K562 (cell line): Measurements from ENCODE around the gene KNL1. TPM values are rescaled to one million over a fixed set of nuclear protein-coding genes. Genes with fewer than 3 reads are reported as not detected.

Experiments
- ELF1 ChIP-seq: fragments of 200-800 bp; sonication (Bioruptor generic); IDR thresholded peaks from 2 replicates; pipeline ENCODE4 v1.6.1; 2016; ENCODE audit warnings: missing genetic modification characterization, missing compliant biosample characterization
- HDAC2 ChIP-seq: fragments of 450-650 bp; IDR thresholded peaks from 2 replicates; pipeline ENCODE4 v1.6.1; 2016; ENCODE audit warnings: mild to moderate bottlenecking
- HLTF ChIP-seq: fragments of 450-650 bp; IDR thresholded peaks from 2 replicates; pipeline ENCODE4 v1.6.1; 2016
- MTA3 ChIP-seq: fragments of 450-650 bp; formaldehyde crosslinking; IDR thresholded peaks from 2 replicates; pipeline ENCODE4 v1.6.1; 2017; ENCODE audit warnings: mild to moderate bottlenecking, borderline replicate concordance
- NR1H2 ChIP-seq: sonication (generic); formaldehyde crosslinking; IDR thresholded peaks from 2 replicates; pipeline ENCODE4 v1.4.0; 2020; ENCODE audit warnings: mild to moderate bottlenecking, missing genetic modification reagents
- PYGO2 ChIP-seq: fragments of 450-650 bp; IDR thresholded peaks from 2 replicates; pipeline ENCODE4 v1.6.1; 2016; ENCODE audit warnings: mild to moderate bottlenecking, missing genetic modification characterization, moderate library complexity, missing compliant biosample characterization
- SIN3A ChIP-seq, 2 experiments: fragments of 150-350 bp in 1 of 2; IDR thresholded peaks; 2 replicates each; pipeline ENCODE4 v1.6.1; 2011 to 2016; ENCODE audit warnings: borderline replicate concordance in 2 of 2, low read depth in 2 of 2, low read length in 2 of 2, mild to moderate bottlenecking in 2 of 2, moderate library complexity in 2 of 2; ENCODE audit not compliant: control insufficient read depth in 1 of 2
- TEAD1 ChIP-seq, 2 experiments: fragments of 450-650 bp in 1 of 2; sonication (generic) in 1 of 2; formaldehyde crosslinking; IDR thresholded peaks; 2 replicates each; pipeline versions ENCODE4 v1.4.0 to v1.8.0; 2020 to 2022; ENCODE audit warnings: mild to moderate bottlenecking in 2 of 2, missing genetic modification reagents in 1 of 2
- ZBTB7A ChIP-seq: IDR thresholded peaks from 2 replicates; pipeline ENCODE4 v1.6.1; 2011; ENCODE audit warnings: low read depth, mild to moderate bottlenecking, low read length, moderate library complexity, borderline replicate concordance; ENCODE audit not compliant: control insufficient read depth
- polyA plus RNA-seq, 8 experiments: library from polyadenylated mRNA; depleted of rRNA in 4 of 8; stranded (reverse) in 5 of 8; unstranded in 3 of 8; fragments of >200 nt; fragmentation: Nextera tagmentation in 2 of 8; fragmentation: Illumina TruSeq in 1 of 8; extraction: Ambion mirVana in 2 of 8; extraction: Trizol in 1 of 8; gene quantifications; 2 replicates each; pipeline versions ENCODE4 v1.2.1 to v1.2.3, GENCODE V29; 2011 to 2014; ENCODE audit warnings: inconsistent platforms in 1 of 8, missing spikeins in 1 of 8
- total RNA-seq, 7 experiments: library from RNA; depleted of rRNA in 6 of 7; stranded (reverse); fragments of >200 nt in 6 of 7; fragmentation: Illumina TruSeq in 2 of 7; extraction: Trizol in 2 of 7; gene quantifications; 2 replicates each; pipeline versions ENCODE4 v1.2.1 to v1.2.3, GENCODE V29; 2011 to 2021; ENCODE audit warnings: low replicate concordance in 1 of 7
- TF ChIP-seq, protein P1 (sequence below), 2 experiments: fragments of 450-650 bp in 1 of 2; sonication (generic) in 1 of 2; formaldehyde crosslinking in 1 of 2; IDR thresholded peaks; 2 replicates each; pipeline versions ENCODE4 v1.7.1 to v1.9.0; 2016 to 2022; ENCODE audit warnings: inconsistent platforms in 1 of 2, mild to moderate bottlenecking in 1 of 2, missing genetic modification reagents in 1 of 2
- TF ChIP-seq, protein P2 (sequence below): IDR thresholded peaks from 3 replicates; pipeline ENCODE4 v1.6.1; 2011; ENCODE audit warnings: borderline replicate concordance, mild to moderate bottlenecking, moderate library complexity; ENCODE audit not compliant: insufficient read length; ENCODE audit errors: extremely low read depth
- TF ChIP-seq, protein P3 (sequence below), 2 experiments: IDR thresholded peaks; 2 replicates each; pipeline ENCODE4 v1.6.1; 2012; ENCODE audit warnings: improper control_type of control experiment in 2 of 2, low read depth in 2 of 2, low read length in 2 of 2, borderline replicate concordance in 1 of 2

KNL1 gene
- total and polyA plus RNA-seq, 9 of the 15 experiments (the other 6 are each of a cell fraction or from before 2014, with no cell fraction given), result 14.5 to 65.4 (median 34.6) TPM

DNA sequence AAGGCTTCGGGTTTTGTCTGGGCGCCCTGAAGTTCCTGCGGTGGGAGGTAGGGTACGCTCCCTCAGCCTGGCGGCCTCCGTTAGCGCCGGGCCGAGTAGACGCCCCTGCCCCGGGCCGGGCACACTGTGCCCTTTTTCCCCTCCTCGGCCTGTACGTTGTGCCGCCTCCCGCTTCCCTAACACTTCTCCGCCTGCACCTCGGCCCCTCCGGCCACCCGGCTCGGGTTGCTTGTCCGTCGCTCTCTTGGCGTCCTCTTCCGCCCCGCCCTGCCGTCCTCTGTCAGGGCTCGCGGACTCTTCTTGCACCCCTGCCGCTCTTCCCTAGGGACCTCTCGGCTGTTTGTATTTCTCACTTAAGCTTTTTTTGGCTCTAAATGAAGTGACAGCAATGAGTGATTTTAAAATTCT lies 384 bp downstream of the KNL1 start (continued):
- TF ChIP-seq MTA3 (peak; percentile 42; the same call in 1 of the 2 replicates), HDAC2 (0 out of 2 replicates have a peak, but pooled peaks have one; percentile 14), PYGO2 (tag) (no peak), NR1H2 (CRISPR knock-in tag) (peak; percentile 20; the same call in 1 of the 2 replicates), TEAD1 (CRISPR knock-in tag; IDR thresholded peaks at IDR 0.05) (peak in 1 of 2 experiments; percentile 94; a peak in 3 of 4 replicates), SIN3A (IDR thresholded peaks at IDR 0.05; ENCODE audit: borderline replicate concordance in 2 of 2, control insufficient read depth in 1 of 2, low read depth in 2 of 2, low read length in 2 of 2) (peak; percentile 69 to 76; a peak in 1 of 4 replicates), HLTF (no peak), ELF1 (tag) (peak; percentile 29; the same call in 1 of the 2 replicates), ZBTB7A (peak; percentile 59; the same call in 1 of the 2 replicates)
- TF ChIP-seq, protein P1, sequence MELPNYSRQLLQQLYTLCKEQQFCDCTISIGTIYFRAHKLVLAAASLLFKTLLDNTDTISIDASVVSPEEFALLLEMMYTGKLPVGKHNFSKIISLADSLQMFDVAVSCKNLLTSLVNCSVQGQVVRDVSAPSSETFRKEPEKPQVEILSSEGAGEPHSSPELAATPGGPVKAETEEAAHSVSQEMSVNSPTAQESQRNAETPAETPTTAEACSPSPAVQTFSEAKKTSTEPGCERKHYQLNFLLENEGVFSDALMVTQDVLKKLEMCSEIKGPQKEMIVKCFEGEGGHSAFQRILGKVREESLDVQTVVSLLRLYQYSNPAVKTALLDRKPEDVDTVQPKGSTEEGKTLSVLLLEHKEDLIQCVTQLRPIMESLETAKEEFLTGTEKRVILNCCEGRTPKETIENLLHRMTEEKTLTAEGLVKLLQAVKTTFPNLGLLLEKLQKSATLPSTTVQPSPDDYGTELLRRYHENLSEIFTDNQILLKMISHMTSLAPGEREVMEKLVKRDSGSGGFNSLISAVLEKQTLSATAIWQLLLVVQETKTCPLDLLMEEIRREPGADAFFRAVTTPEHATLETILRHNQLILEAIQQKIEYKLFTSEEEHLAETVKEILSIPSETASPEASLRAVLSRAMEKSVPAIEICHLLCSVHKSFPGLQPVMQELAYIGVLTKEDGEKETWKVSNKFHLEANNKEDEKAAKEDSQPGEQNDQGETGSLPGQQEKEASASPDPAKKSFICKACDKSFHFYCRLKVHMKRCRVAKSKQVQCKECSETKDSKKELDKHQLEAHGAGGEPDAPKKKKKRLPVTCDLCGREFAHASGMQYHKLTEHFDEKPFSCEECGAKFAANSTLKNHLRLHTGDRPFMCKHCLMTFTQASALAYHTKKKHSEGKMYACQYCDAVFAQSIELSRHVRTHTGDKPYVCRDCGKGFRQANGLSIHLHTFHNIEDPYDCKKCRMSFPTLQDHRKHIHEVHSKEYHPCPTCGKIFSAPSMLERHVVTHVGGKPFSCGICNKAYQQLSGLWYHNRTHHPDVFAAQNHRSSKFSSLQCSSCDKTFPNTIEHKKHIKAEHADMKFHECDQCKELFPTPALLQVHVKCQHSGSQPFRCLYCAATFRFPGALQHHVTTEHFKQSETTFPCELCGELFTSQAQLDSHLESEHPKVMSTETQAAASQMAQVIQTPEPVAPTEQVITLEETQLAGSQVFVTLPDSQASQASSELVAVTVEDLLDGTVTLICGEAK (IDR thresholded peaks at IDR 0.05), result peak; percentile 34; the same call in 1 of the 2 replicates
- TF ChIP-seq, protein P1 (CRISPR knock-in tag; IDR thresholded peaks at IDR 0.05), result no peak
- TF ChIP-seq, protein P2, sequence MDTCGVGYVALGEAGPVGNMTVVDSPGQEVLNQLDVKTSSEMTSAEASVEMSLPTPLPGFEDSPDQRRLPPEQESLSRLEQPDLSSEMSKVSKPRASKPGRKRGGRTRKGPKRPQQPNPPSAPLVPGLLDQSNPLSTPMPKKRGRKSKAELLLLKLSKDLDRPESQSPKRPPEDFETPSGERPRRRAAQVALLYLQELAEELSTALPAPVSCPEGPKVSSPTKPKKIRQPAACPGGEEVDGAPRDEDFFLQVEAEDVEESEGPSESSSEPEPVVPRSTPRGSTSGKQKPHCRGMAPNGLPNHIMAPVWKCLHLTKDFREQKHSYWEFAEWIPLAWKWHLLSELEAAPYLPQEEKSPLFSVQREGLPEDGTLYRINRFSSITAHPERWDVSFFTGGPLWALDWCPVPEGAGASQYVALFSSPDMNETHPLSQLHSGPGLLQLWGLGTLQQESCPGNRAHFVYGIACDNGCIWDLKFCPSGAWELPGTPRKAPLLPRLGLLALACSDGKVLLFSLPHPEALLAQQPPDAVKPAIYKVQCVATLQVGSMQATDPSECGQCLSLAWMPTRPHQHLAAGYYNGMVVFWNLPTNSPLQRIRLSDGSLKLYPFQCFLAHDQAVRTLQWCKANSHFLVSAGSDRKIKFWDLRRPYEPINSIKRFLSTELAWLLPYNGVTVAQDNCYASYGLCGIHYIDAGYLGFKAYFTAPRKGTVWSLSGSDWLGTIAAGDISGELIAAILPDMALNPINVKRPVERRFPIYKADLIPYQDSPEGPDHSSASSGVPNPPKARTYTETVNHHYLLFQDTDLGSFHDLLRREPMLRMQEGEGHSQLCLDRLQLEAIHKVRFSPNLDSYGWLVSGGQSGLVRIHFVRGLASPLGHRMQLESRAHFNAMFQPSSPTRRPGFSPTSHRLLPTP, result peak; percentile 1
- TF ChIP-seq, protein P3, sequence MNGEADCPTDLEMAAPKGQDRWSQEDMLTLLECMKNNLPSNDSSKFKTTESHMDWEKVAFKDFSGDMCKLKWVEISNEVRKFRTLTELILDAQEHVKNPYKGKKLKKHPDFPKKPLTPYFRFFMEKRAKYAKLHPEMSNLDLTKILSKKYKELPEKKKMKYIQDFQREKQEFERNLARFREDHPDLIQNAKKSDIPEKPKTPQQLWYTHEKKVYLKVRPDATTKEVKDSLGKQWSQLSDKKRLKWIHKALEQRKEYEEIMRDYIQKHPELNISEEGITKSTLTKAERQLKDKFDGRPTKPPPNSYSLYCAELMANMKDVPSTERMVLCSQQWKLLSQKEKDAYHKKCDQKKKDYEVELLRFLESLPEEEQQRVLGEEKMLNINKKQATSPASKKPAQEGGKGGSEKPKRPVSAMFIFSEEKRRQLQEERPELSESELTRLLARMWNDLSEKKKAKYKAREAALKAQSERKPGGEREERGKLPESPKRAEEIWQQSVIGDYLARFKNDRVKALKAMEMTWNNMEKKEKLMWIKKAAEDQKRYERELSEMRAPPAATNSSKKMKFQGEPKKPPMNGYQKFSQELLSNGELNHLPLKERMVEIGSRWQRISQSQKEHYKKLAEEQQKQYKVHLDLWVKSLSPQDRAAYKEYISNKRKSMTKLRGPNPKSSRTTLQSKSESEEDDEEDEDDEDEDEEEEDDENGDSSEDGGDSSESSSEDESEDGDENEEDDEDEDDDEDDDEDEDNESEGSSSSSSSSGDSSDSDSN (IDR thresholded peaks at IDR 0.05; ENCODE audit: borderline replicate concordance in 1 of 2, low read depth in 2 of 2, low read length in 2 of 2), result peak; percentile 83 to 87; a peak in 3 of 4 replicates
